Neural crest cell (in vitro differentiated cells): ENCODE data around the gene SLC1A2. TPM values are rescaled to one million over a fixed set of nuclear protein-coding genes. Genes with fewer than 3 reads are reported as not detected.

Source experiments
- DNase-seq: peaks from one replicate; pipeline ENCODE4 v3.0.0; 2021; ENCODE audit warnings: low read depth, mixed read lengths, low spot score
- H3K27ac Mint-ChIP-seq: one replicate; pipeline ENCODE4 v1.8.0; 2021; ENCODE audit warnings: mild to moderate bottlenecking, mixed read lengths; ENCODE audit not compliant: unreplicated experiment
- H3K27me3 Mint-ChIP-seq: 2 replicates; pipeline ENCODE4 v1.8.0; 2021; ENCODE audit warnings: low read depth, mild to moderate bottlenecking, mixed read lengths
- H3K36me3 Mint-ChIP-seq: 2 replicates; pipeline ENCODE4 v1.8.0; 2021; ENCODE audit warnings: low read depth, mild to moderate bottlenecking, mixed read lengths
- H3K4me1 Mint-ChIP-seq: 2 replicates; pipeline ENCODE4 v1.8.0; 2021; ENCODE audit warnings: mixed read lengths
- H3K4me3 Mint-ChIP-seq: one replicate; pipeline ENCODE4 v1.8.0; 2021; ENCODE audit warnings: mild to moderate bottlenecking, mixed read lengths
- H3K9me3 Mint-ChIP-seq: 2 replicates; pipeline ENCODE4 v1.8.0; 2021; ENCODE audit warnings: mixed read lengths
- total RNA-seq: library from RNA; stranded (reverse); gene quantifications from 2 replicates; pipeline ENCODE4 v1.2.1, GENCODE V29; 2021
- TF ChIP-seq, protein P1 (sequence below): fragments of 200-600 bp; sonication (generic); conservative IDR thresholded peaks from 2 replicates; pipeline ENCODE4 v1.5.0; 2021; ENCODE audit warnings: antibody characterized with exemption, mild to moderate bottlenecking

Gene SLC1A2
- total RNA-seq, 1 donor from 2014 or later = 2.7 TPM

GRCh38 chr11:35271031-35271430 lies 148.3 kb downstream of the SLC1A2 start:
- no peaks in the 10 kb centered on the region for H3K4me1 Mint-ChIP-seq
- H3K9me3 Mint-ChIP-seq = no peaks in the 10 kb centered on the region
- H3K36me3 Mint-ChIP-seq = no peaks in the 10 kb centered on the region
- no peak overlapping the region for H3K27ac Mint-ChIP-seq
- TF ChIP-seq, protein P1, sequence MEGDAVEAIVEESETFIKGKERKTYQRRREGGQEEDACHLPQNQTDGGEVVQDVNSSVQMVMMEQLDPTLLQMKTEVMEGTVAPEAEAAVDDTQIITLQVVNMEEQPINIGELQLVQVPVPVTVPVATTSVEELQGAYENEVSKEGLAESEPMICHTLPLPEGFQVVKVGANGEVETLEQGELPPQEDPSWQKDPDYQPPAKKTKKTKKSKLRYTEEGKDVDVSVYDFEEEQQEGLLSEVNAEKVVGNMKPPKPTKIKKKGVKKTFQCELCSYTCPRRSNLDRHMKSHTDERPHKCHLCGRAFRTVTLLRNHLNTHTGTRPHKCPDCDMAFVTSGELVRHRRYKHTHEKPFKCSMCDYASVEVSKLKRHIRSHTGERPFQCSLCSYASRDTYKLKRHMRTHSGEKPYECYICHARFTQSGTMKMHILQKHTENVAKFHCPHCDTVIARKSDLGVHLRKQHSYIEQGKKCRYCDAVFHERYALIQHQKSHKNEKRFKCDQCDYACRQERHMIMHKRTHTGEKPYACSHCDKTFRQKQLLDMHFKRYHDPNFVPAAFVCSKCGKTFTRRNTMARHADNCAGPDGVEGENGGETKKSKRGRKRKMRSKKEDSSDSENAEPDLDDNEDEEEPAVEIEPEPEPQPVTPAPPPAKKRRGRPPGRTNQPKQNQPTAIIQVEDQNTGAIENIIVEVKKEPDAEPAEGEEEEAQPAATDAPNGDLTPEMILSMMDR = no peak
- H3K27me3 Mint-ChIP-seq = peaks cover 7% of the 10 kb centered on the region
- no peak overlapping the region for H3K4me3 Mint-ChIP-seq
- no peak for DNase-seq

- Mint-ChIP-seq H3K9me3 (no peaks in the 10 kb centered on the region), H3K36me3 (no peaks in the 10 kb centered on the region), H3K4me3 (no peak overlapping the region), H3K27ac (no peak overlapping the region), H3K4me1 (no peaks in the 10 kb centered on the region), H3K27me3 (peaks cover 3% of the 10 kb centered on the region)
- TF ChIP-seq, protein P1 = no peak
- no peak for DNase-seq
These were observed 149.0 kb downstream of the SLC1A2 start for GRCh38 chr11:35270342-35270741.

- DNase-seq = no peak
- H3K4me3 Mint-ChIP-seq = no peak overlapping the region
- TF ChIP-seq, protein P1 = no peak
- no peaks in the 10 kb centered on the region for H3K27me3 Mint-ChIP-seq
- H3K4me1 Mint-ChIP-seq = no peaks in the 10 kb centered on the region
- H3K27ac Mint-ChIP-seq = no peak overlapping the region
- no peaks in the 10 kb centered on the region for H3K36me3 Mint-ChIP-seq
- H3K9me3 Mint-ChIP-seq = no peaks in the 10 kb centered on the region
These were observed 151.9 kb downstream of the SLC1A2 start for GRCh38 chr11:35267504-35267903.

DNA sequence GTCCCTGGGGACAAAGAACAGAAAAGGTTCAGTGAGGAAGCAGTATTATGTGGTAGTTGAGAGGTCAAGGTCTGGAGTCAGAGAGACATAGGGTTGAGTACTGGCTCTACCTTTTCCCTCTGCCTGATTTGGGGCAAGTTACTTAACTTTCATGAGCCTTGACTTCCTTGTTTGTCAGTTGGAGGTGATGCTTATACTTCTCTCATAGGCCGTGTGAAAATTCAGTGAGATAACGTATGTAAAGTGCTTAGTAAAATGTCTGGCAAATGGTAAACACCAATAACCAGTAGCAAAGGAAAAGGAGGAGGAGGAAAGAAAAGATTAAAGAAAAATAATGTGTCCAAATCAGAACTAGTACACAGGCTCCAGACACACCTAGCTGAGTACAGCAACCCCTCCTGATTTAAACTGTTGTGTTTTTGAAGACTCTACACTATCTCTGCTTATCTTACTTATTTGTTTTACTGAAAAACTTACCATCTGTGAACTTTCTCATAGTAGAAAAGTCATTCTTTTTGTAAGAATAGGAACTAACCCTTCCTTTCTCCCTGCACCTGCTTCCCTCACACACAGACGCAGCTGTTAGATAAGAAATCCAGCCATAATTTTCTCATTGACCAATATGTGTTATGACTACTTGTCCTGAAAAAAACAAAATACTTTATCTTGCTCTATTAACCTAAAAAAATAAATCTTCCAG lies 153.5 kb downstream of the SLC1A2 start:
- TF ChIP-seq, protein P1 = no peak
- no peaks in the 10 kb centered on the region for H3K4me1 Mint-ChIP-seq
- DNase-seq = no peak
- no peaks in the 10 kb centered on the region for H3K9me3 Mint-ChIP-seq
- peak overlapping the region; percentile 8 for H3K27ac Mint-ChIP-seq
- peaks cover 7% of the 10 kb centered on the region for H3K27me3 Mint-ChIP-seq
- H3K36me3 Mint-ChIP-seq = no peaks in the 10 kb centered on the region
- no peak overlapping the region for H3K4me3 Mint-ChIP-seq

DNA sequence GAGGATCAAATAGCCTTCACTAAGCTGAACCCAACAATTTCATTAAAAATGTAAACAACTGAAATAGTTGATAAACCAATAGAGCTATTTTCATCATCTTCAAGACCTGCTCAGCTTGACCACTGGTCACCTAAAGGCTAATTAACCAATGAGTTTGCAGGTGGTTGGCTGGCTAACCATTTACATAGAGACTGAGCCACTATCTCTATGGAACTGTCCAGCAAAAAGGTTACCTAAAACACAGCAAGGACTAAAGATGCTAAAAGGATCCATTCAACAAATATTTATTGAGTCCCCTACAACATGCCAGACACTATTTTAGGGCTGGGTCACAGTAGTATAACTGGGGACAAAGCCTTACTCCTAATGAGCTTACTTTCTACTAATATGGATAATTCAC lies 156.6 kb downstream of the SLC1A2 start:
- H3K27me3 Mint-ChIP-seq = peaks cover 12% of the 10 kb centered on the region
- no peak for DNase-seq
- no peaks in the 10 kb centered on the region for H3K4me1 Mint-ChIP-seq
- H3K9me3 Mint-ChIP-seq = no peaks in the 10 kb centered on the region
- H3K36me3 Mint-ChIP-seq = no peaks in the 10 kb centered on the region
- TF ChIP-seq, protein P1 = no peak
- no peak overlapping the region for H3K4me3 Mint-ChIP-seq
- no peak overlapping the region for H3K27ac Mint-ChIP-seq
